Activated CD4-positive, alpha-beta T cell treated with anti-CD3 and anti-CD28 coated beads, Interleukin-2, amount 50 U/mL, for 48 hours (primary cell): ENCODE data around the gene NPHP4.

Source experiments
- DNase-seq, 2 experiments: peaks; one replicate each; pipeline ENCODE4 v3.0.0-alpha.2; 2020

NPHP4 gene

DNA sequence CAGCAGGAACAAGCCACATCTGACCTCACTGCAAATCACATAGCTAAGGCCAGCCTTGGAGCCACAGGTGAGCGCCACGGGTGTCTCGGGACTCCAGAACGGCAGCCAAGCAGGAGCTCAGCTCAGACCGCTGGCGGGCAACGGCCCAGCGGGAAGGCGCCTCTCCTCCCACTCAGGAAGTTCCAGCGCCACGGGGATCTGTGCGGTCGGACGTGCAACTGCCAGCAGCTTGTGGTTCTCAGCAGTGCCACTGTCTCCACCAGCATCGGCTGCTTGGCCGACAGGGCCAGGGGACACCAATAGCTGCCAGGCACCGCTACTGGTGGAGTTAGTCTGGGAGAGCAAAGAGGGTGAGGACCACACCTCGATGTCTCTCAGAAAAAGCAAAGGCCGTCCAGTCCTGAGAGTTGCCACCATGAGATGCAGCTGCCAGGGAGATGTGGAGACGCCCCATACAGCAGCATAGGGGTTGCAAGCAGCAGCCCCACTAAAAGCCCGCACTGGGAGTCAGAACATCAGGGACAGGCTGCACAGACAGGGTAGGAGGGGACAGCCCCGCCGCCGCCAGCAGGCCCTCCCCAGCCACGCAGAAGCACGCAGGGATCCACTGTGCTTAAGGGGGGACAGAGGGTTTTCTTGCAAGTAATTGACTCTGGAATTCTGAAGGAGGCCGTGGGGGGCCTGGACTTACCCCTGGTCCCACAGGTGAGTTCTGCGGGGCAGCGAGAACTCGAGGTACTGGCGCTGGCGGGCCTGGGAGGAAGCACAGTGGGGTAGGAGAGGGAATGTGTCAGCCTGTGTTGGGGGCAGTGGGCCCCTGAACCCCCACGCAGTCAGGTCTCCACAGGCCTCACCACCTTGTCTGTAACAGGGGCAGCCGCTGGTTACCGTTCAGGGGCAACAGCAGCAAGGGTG, 83.5 kb downstream of the NPHP4 start:
- no peak for DNase-seq

- no peak for DNase-seq
Observed at GRCh38 chr1:5907966-5908365, 84.3 kb downstream of the NPHP4 start.

DNA sequence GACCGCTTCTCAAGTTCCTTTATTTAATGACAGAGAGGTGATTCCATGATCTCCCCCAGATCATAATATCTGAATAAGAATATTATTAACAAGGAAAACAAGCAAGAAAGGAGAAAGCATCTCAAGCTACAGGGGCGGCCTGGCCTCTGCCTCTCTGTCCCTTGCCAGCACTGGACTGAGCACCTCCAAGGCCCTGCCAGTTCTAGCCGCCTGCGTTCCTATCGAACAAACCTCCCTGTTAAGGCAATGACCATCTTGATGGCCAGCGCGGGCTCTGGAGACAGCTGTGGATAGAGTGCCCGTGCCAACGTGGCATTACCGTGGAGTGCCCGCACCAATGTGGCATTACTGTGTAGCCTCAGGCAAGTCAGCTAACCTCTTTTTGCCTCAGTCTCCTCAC, 84.8 kb downstream of the NPHP4 start:
- DNase-seq = no peak

GRCh38 chr1:5906966-5907365, 85.3 kb downstream of the NPHP4 start:
- no peak for DNase-seq

DNA sequence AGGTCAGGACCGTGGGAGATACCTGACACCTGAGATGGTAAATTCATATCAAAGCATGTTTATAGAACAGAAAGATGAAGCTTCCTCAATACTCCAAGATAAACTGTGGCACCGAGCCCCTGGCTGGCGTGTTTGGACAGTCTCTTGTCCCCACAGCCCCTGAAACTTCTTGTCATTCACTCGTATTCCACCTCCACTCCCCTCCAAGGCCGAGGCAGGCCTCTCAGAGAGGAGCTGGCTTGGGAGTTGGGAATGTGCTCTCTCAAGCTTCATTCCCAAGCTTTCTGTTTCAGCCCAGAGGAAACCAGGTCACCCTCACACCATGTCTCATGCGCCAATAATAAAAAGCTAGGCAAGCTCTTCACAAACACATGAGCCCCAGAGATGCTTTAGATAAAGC, 86.1 kb downstream of the NPHP4 start:
- no peak for DNase-seq

- no peak for DNase-seq
Observed at GRCh38 chr1:5905436-5905835, 86.8 kb downstream of the NPHP4 start.

GRCh38 chr1:5904551-5904950, 87.7 kb downstream of the NPHP4 start:
- DNase-seq = no peak

DNA sequence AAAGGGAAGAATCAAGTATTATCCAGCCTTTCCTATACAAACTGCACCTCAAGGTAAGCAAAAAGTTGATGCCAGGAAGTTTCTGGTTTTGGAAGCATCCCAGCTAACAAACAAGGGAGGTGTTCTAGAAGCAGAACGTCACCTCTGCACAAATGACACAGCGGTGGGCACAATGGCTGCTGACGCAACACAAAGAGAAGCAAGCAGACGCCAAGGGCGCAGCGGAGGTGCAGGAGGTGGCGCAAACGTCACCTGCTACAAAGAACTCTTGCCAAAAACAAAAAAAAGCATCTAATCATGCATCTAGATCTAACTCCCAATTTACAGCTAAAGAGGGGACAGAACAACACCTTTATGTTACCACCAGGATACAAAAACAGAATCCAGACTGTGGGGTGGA, 88.5 kb downstream of the NPHP4 start:
- DNase-seq = no peak

DNA sequence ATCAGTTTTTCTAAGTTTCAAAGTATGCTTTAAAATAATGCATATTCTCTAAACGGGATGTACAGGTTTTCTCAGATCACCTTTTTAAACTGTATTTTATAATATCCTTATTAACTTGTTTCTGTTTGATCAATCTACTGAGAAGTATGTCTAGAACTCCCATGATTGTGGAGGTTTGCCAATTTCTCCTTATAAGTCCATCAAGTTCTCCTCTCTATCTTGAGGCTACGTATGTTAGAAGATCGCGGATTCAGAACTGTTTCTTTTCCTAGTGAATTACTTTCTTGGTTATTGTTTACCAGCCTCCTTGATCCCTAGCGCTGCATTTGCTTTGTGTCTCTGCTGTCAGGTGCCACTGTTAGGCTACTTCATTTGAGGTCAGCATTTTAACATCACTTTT, 89.2 kb downstream of the NPHP4 start:
- DNase-seq = no peak

GRCh38 chr1:5901841-5902240, 90.4 kb downstream of the NPHP4 start:
- no peak for DNase-seq

- no peak for DNase-seq
Observed at GRCh38 chr1:5901150-5901549, 91.1 kb downstream of the NPHP4 start.

DNA sequence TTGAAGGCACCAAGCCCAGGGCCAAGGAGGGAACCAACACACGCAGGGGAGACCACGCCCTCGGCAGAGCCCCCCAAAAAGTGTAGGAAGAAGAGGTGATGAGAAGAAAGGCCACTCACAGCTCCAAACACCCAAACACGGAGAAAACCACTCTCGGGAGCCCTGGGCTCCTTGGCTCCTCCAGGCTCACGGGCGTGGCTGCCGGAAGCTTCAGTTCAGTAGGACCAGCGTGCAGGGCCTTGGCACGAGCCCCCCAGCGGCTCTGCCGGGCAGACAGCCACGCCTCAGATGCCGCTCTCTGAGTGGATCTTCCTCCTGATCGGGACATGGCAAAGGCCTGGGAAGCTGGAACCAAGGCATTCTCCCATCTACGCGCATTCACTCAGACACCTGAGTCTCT, 94.0 kb downstream of the NPHP4 start:
- DNase-seq = no peak

DNA sequence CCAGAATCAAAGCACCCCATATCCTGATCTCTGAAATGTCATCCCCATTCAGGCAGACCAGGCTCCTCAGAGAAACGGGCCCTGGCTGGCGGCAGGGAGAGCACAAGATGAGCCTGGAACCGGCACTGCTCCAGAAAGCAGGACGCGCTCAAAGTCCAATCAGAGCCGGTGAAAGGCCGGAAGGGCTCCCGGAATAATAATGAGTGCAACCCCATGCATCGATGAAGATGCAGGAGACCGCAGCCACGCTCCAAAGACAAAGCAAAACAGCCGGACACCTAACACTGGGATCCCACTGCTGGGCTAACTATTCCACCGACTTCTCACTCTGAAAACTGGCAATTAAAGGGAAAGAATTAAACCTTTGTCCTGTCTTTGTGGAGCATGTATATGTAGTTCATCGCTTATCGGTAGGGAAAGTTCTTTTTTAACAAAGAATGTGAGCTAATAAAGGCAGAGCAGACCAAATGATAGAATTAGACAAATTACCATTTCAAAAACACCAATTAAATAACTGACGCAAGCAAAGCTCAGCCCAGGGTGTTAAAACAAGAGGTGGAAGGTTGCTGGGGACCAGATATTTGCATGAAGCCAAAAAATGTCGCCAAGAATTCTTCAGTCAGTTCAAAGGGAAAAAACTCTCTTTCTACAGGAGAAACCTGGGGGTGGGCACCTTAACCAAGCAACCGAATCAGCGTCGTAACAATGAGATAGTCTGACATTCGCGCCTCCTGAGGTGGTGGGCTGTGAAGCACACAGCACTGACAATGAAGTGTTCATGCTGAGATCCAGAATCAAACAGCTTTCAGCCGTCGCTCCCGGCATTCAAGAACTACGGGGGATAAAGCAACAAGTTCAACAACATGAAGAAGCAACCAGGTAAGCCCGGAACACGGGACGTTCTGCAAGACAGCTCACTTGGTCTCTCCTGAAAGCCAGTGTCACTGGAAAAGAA, 95.2 kb downstream of the NPHP4 start:
- no peak for DNase-seq

- DNase-seq = no peak
Observed at GRCh38 chr1:5895446-5896406, 96.5 kb downstream of the NPHP4 start.

GRCh38 chr1:5893699-5894278, 98.4 kb downstream of the NPHP4 start:
- peak; percentile 2 to 12 for DNase-seq

DNA sequence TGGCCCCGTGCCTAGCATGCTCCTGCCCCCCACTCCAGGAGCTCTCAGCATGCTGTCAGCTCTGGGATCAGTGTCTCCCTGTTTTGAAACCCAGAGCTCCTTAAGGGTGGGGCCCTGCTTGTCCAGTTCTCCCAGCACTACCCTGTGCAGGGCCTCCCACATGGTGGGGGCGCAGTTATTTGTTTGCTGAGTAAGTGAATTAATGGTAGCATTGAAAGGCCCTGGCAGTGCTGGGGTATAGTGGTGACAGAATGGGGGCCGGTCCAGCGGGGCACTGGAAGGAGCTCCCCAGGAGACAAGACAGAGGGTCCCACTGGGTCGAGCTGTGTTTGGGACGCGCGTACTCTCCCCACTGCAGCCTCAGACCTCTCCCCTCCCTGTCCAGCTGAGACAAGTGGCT, 99.9 kb downstream of the NPHP4 start:
- DNase-seq = no peak

GRCh38 chr1:5891736-5892135, 100.5 kb downstream of the NPHP4 start:
- DNase-seq = no peak

DNA sequence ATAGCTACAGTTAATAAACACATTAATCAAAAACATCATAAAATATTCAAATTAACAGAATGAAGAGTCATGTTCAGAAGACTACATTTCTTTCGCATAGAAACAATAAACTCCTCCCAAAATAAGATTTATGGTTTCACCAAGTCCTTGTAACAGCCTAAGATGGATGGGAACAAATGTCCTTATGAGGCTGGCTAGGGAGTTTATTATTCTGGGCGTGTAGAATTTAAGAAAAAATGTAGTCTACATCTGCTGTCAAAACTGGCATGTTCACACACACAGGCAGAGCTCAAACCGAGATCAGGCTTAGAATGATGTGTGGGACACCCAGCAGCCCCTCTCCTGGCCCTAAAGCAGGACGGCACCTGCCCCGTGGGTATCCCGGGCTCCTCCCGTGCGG, 101.1 kb downstream of the NPHP4 start:
- DNase-seq = no peak

GRCh38 chr1:5890346-5891106, 101.7 kb downstream of the NPHP4 start:
- no peak for DNase-seq

DNA sequence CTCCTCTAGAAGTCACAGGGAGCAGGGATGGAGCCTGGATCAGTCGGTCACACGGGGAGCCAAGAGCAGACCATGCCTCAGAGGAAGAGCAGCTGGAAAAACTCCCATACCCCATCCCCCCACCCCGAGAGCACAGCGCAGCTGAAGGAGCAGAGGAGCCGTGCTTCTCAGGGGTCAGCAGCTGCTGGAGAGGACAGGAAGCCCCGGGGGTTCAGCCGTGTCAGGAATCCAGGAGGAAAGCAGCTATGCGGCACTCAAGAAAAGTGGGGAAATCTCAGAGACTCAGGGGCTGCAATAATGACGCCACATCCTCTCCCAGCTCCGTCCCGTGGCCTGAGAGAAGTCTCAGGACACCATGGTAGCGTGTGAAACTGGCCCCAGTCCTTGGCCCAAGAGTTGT, 102.3 kb downstream of the NPHP4 start:
- DNase-seq = no peak

DNA sequence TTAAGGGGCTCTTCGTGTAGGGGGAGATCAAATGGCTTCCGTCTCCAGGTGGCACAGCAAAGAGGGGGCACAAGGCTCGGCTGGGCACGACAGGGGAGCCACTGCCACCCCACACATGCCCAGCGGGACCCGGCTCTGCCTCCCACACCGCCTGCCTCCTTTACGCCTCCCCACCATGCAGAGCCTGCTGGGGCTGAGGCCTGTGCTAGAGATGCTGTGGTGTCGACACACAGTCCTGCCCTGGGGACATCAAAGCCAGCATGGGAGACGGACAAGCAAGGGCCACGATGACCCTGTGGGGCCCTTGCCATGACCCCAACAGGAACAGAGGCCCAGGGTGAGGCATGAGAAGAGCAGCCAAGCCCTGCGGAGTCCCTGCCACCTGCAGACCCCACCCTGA, 102.8 kb downstream of the NPHP4 start:
- DNase-seq = no peak
